ENCODE measurements around the gene LIN9. TPM values are rescaled to one million over a fixed set of nuclear protein-coding genes. Genes with fewer than 3 reads are reported as not detected.

LIN9 gene
- total RNA-seq, 1 experiment from 2014 or later, result 16.1 TPM

Other genes starting within 250 kb of the LIN9 start
- 343 and 398 TPM in 2 replicates for gene H3-3A, start 246.4 kb downstream of the LIN9 start, total RNA-seq (2014; rRNA removed; shearing (Covaris generic))
- 44.7 and 70.0 TPM in 2 replicates for gene ACBD3, start 122.4 kb downstream of the LIN9 start, total RNA-seq (2014; rRNA removed; shearing (Covaris generic))
- gene MIXL1, start 85.5 kb downstream of the LIN9 start, total RNA-seq (2014; rRNA removed; shearing (Covaris generic)), result not detected in 2 replicates
- 230 and 254 TPM in 2 replicates for gene PARP1, start 98.9 kb upstream of the LIN9 start, total RNA-seq (2014; rRNA removed; shearing (Covaris generic))
- gene STUM, start 239.6 kb upstream of the LIN9 start, total RNA-seq (2014; rRNA removed; shearing (Covaris generic)), result not detected in 2 replicates